Loucy (cell line): ENCODE results near the gene PHACTR3.

ENCODE experiments used
- H2AFZ ChIP-seq: fragments of 200-600 bp; sonication (generic); 2 replicates; pipeline ENCODE4 v1.6.0; 2016; ENCODE audit warnings: antibody characterized with exemption, mild to moderate bottlenecking, low read length, moderate library complexity
- H3F3A ChIP-seq: fragments of 200-600 bp; 2 replicates; pipeline ENCODE4 v1.6.0; 2016; ENCODE audit warnings: antibody characterized with exemption, low read depth, mild to moderate bottlenecking
- H3K27me3 ChIP-seq: fragments of 200-600 bp; sonication (generic); 2 replicates; pipeline ENCODE4 v1.6.1; 2014; ENCODE audit warnings: low read length, mild to moderate bottlenecking; ENCODE audit not compliant: insufficient read depth, poor library complexity, severe bottlenecking
- H3K36me3 ChIP-seq: fragments of 200-600 bp; sonication (generic); 2 replicates; pipeline ENCODE4 v1.6.1; 2016; ENCODE audit warnings: low read length; ENCODE audit not compliant: insufficient read depth
- H3K4me1 ChIP-seq: fragments of 200-600 bp; sonication (generic); 2 replicates; pipeline ENCODE4 v1.5.1; 2014; ENCODE audit warnings: low read length, mild to moderate bottlenecking; ENCODE audit not compliant: insufficient read depth, poor library complexity, severe bottlenecking
- H3K4me2 ChIP-seq: fragments of 200-600 bp; sonication (generic); 2 replicates; pipeline ENCODE4 v1.6.0; 2014; ENCODE audit warnings: antibody characterized with exemption, low read length, low read depth, mild to moderate bottlenecking; ENCODE audit not compliant: poor library complexity, severe bottlenecking
- H3K4me3 ChIP-seq: fragments of 200-600 bp; sonication (generic); 2 replicates; pipeline ENCODE4 v1.5.1; 2014; ENCODE audit warnings: low read length, mild to moderate bottlenecking, mixed read lengths; ENCODE audit not compliant: poor library complexity, severe bottlenecking
- H3K79me2 ChIP-seq: fragments of 200-600 bp; sonication (generic); 2 replicates; pipeline ENCODE4 v1.6.1; 2014; ENCODE audit warnings: low read length; ENCODE audit not compliant: insufficient read depth
- H3K9ac ChIP-seq: fragments of 200-600 bp; sonication (generic); 2 replicates; pipeline ENCODE4 v1.6.0; 2014; ENCODE audit warnings: mild to moderate bottlenecking, low read depth, low read length, moderate library complexity; ENCODE audit not compliant: poor library complexity, severe bottlenecking
- H3K9me2 ChIP-seq: fragments of 200-600 bp; sonication (generic); replicated peaks from 2 replicates; pipeline ENCODE4 v1.6.1; 2016; ENCODE audit warnings: low read depth, low read length, mixed read lengths
- H3K9me3 ChIP-seq: fragments of 200-600 bp; sonication (generic); 2 replicates; pipeline ENCODE4 v1.6.1; 2014; ENCODE audit warnings: mild to moderate bottlenecking, antibody characterized with exemption, low read length, low read depth; ENCODE audit not compliant: insufficient read depth
- H4K20me1 ChIP-seq: fragments of 200-600 bp; sonication (generic); 2 replicates; pipeline ENCODE4 v1.6.0; 2014; ENCODE audit warnings: antibody characterized with exemption, low read length, mild to moderate bottlenecking; ENCODE audit not compliant: insufficient read depth, poor library complexity, severe bottlenecking
- CTCF ChIP-seq: fragments of 200-600 bp; sonication (generic); conservative IDR thresholded peaks from 2 replicates; pipeline ENCODE4 v1.5.1; 2014; ENCODE audit warnings: mild to moderate bottlenecking, antibody characterized with exemption, low read length
- EZH2phosphoT487 ChIP-seq: fragments of 200-600 bp; IDR thresholded peaks from 2 replicates; pipeline ENCODE4 v1.6.1; 2018; ENCODE audit warnings: antibody characterized with exemption, mild to moderate bottlenecking, moderate library complexity, borderline replicate concordance

The PHACTR3 gene

GRCh38 chr20:59751075-59751711, 146.9 kb downstream of the PHACTR3 start:
- H3K4me2 ChIP-seq: no peak overlapping the region
- H3K27me3 ChIP-seq: no peaks in the 10 kb centered on the region
- no peaks in the 10 kb centered on the region for H3K9me3 ChIP-seq
- no peak overlapping the region for H3K4me3 ChIP-seq
- H3K4me1 ChIP-seq: no peaks in the 10 kb centered on the region
- no peaks in the 10 kb centered on the region for H4K20me1 ChIP-seq
- no peak overlapping the region for H2AFZ ChIP-seq
- H3K9me2 ChIP-seq: no peaks in the 10 kb centered on the region
- H3K79me2 ChIP-seq: no peaks in the 10 kb centered on the region
- H3K9ac ChIP-seq: no peak overlapping the region
- H3F3A ChIP-seq: no peaks in the 10 kb centered on the region
- peaks cover 25% of the 10 kb centered on the region; the same call in 1 of the 2 replicates for H3K36me3 ChIP-seq
- TF ChIP-seq CTCF: peak; percentile 86
- no peak for TF ChIP-seq EZH2phosphoT487

GRCh38 chr20:59752101-59752586, 147.8 kb downstream of the PHACTR3 start:
- Histone ChIP-seq H3K4me3 (no peak overlapping the region), H3K9ac (no peak overlapping the region), H3K9me2 (no peaks in the 10 kb centered on the region), H3K4me2 (no peak overlapping the region), H3K27me3 (no peaks in the 10 kb centered on the region), H4K20me1 (no peaks in the 10 kb centered on the region), H2AFZ (no peak overlapping the region), H3K36me3 (peaks cover 21% of the 10 kb centered on the region; the same call in 1 of the 2 replicates), H3K4me1 (no peaks in the 10 kb centered on the region), H3K79me2 (no peaks in the 10 kb centered on the region), H3K9me3 (no peaks in the 10 kb centered on the region), H3F3A (no peaks in the 10 kb centered on the region)
- TF ChIP-seq EZH2phosphoT487: no peak
- TF ChIP-seq CTCF: no peak

GRCh38 chr20:59752704-59753460, 148.5 kb downstream of the PHACTR3 start:
- Histone ChIP-seq H3F3A (no peaks in the 10 kb centered on the region), H3K36me3 (peaks cover 25% of the 10 kb centered on the region; the same call in 1 of the 2 replicates), H3K4me3 (no peak overlapping the region), H3K79me2 (no peaks in the 10 kb centered on the region), H4K20me1 (no peaks in the 10 kb centered on the region), H3K4me1 (no peaks in the 10 kb centered on the region), H3K9me3 (no peaks in the 10 kb centered on the region), H3K9me2 (no peaks in the 10 kb centered on the region), H3K4me2 (no peak overlapping the region), H2AFZ (no peak overlapping the region), H3K9ac (no peak overlapping the region), H3K27me3 (no peaks in the 10 kb centered on the region)
- TF ChIP-seq CTCF (no peak), EZH2phosphoT487 (no peak)
